Liver (tissue), 9 donors: Measurements from ENCODE around the gene CAMKV. TPM values are rescaled to one million over a fixed set of nuclear protein-coding genes. Genes with fewer than 3 reads are reported as not detected.

Experiments used
- DNase-seq: peaks from one replicate; pipeline ENCODE4 v3.0.0-alpha.2; 2017; ENCODE audit warnings: low spot score
- H3K27ac ChIP-seq, 2 donors: one replicate each; pipeline ENCODE4 v1.7.0; 2013; ENCODE audit warnings: inconsistent platforms in 2 of 2, low read length in 2 of 2, control low read depth in 1 of 2, low read depth in 1 of 2, mild to moderate bottlenecking in 1 of 2
- H3K27me3 ChIP-seq, 4 donors: one replicate each; pipeline versions ENCODE4 v1.6.1 to v1.7.0; 2013; ENCODE audit warnings: low read length in 3 of 4, inconsistent platforms in 1 of 4, mild to moderate bottlenecking in 1 of 4, moderate library complexity in 1 of 4; ENCODE audit not compliant: control insufficient read depth in 4 of 4, insufficient read depth in 4 of 4
- H3K36me3 ChIP-seq, 4 donors: one replicate each; pipeline versions ENCODE4 v1.6.1 to v1.7.0; 2013; ENCODE audit warnings: low read length in 3 of 4, mild to moderate bottlenecking in 3 of 4, low read depth in 1 of 4, moderate library complexity in 1 of 4; ENCODE audit not compliant: control insufficient read depth in 4 of 4, insufficient read depth in 3 of 4
- H3K4me1 ChIP-seq, 4 donors: one replicate each; pipeline versions ENCODE4 v1.6.1 to v1.7.0; 2013; ENCODE audit warnings: low read length in 3 of 4, mild to moderate bottlenecking in 3 of 4, moderate library complexity in 1 of 4; ENCODE audit not compliant: control insufficient read depth in 4 of 4, insufficient read depth in 4 of 4
- H3K4me3 ChIP-seq, 3 donors: one replicate each; pipeline versions ENCODE4 v1.6.1 to v1.7.0; 2013; ENCODE audit warnings: low read length in 3 of 3, control low read depth in 1 of 3, low read depth in 1 of 3, mild to moderate bottlenecking in 1 of 3
- H3K9ac ChIP-seq, 2 donors: one replicate each; pipeline ENCODE4 v1.7.0; 2013; ENCODE audit warnings: low read length in 2 of 2, mild to moderate bottlenecking in 2 of 2, moderate library complexity in 2 of 2, control low read depth in 1 of 2, low read depth in 1 of 2
- H3K9me3 ChIP-seq, 4 donors: one replicate each; pipeline versions ENCODE4 v1.6.1 to v1.7.0; 2013; ENCODE audit warnings: low read length in 3 of 4; ENCODE audit not compliant: control insufficient read depth in 4 of 4
- ATF3 ChIP-seq: IDR thresholded peaks from 2 replicates; pipeline ENCODE4 v1.6.1; 2016; ENCODE audit warnings: antibody characterized with exemption
- CTCF ChIP-seq: fragments of 150-350 bp; IDR thresholded peaks from 2 replicates; pipeline ENCODE4 v1.5.1; 2017; ENCODE audit warnings: improper control_type of control experiment, low read depth, low read length; ENCODE audit not compliant: missing input control
- EGR1 ChIP-seq, 2 donors: IDR thresholded peaks; 2 replicates each; pipeline ENCODE4 v1.6.1; 2016 to 2018; ENCODE audit warnings: antibody characterized with exemption in 2 of 2, low read depth in 2 of 2
- FOXA1 ChIP-seq: IDR thresholded peaks from 2 replicates; pipeline ENCODE4 v1.6.1; 2016; ENCODE audit warnings: antibody characterized with exemption
- FOXA2 ChIP-seq: IDR thresholded peaks from 2 replicates; pipeline ENCODE4 v1.6.1; 2016; ENCODE audit warnings: antibody characterized with exemption
- GABPA ChIP-seq, 2 donors: IDR thresholded peaks in 1 of 2; conservative IDR thresholded peaks in 1 of 2; 2 replicates each; pipeline ENCODE4 v1.6.1; 2016; ENCODE audit warnings: antibody characterized with exemption in 2 of 2, mild to moderate bottlenecking in 1 of 2, moderate library complexity in 1 of 2
- HNF4A ChIP-seq, 2 donors: conservative IDR thresholded peaks; 2 replicates each; pipeline ENCODE4 v1.6.1; 2016; ENCODE audit warnings: antibody characterized with exemption in 2 of 2, mild to moderate bottlenecking in 2 of 2
- HNF4G ChIP-seq: IDR thresholded peaks from 2 replicates; pipeline ENCODE4 v1.6.1; 2016; ENCODE audit warnings: antibody characterized with exemption
- JUND ChIP-seq, 2 donors: IDR thresholded peaks; 2 replicates each; pipeline ENCODE4 v1.6.1; 2016; ENCODE audit warnings: antibody characterized with exemption in 2 of 2
- MAX ChIP-seq: IDR thresholded peaks from 2 replicates; pipeline ENCODE4 v1.6.1; 2016; ENCODE audit warnings: antibody characterized with exemption
- NR2F2 ChIP-seq: IDR thresholded peaks from 2 replicates; pipeline ENCODE4 v1.6.1; 2016; ENCODE audit warnings: antibody characterized with exemption
- RAD21 ChIP-seq, 2 donors: IDR thresholded peaks; 2 replicates each; pipeline ENCODE4 v1.6.1; 2016; ENCODE audit warnings: antibody characterized with exemption in 2 of 2, mild to moderate bottlenecking in 2 of 2
- REST ChIP-seq: IDR thresholded peaks from 2 replicates; pipeline ENCODE4 v1.6.1; 2016; ENCODE audit warnings: antibody characterized with exemption, mild to moderate bottlenecking
- RXRA ChIP-seq, 2 donors: IDR thresholded peaks; 2 replicates each; pipeline ENCODE4 v1.6.1; 2017 to 2018; ENCODE audit warnings: antibody characterized with exemption in 2 of 2, mild to moderate bottlenecking in 1 of 2
- SP1 ChIP-seq: IDR thresholded peaks from 2 replicates; pipeline ENCODE4 v1.6.1; 2018; ENCODE audit warnings: antibody characterized with exemption, mild to moderate bottlenecking
- TAF1 ChIP-seq: conservative IDR thresholded peaks from 2 replicates; pipeline ENCODE4 v1.6.1; 2016; ENCODE audit warnings: antibody characterized with exemption, mild to moderate bottlenecking
- YY1 ChIP-seq: IDR thresholded peaks from 2 replicates; pipeline ENCODE4 v1.6.1; 2016; ENCODE audit warnings: antibody characterized with exemption, mild to moderate bottlenecking
- ZBTB33 ChIP-seq: IDR thresholded peaks from 2 replicates; pipeline ENCODE4 v1.6.1; 2016; ENCODE audit warnings: antibody characterized with exemption
- WGBS: extraction: QIAGEN DNeasy Blood & Tissue Kit; methylation state at CpG from one replicate; pipeline ENCODE4 v1.1.7; 2013; 5-methylcytosine and 5-hydroxymethylcytosine counted together
- polyA plus RNA-seq, 2 donors: library from polyadenylated mRNA; stranded (reverse) in 1 of 2; unstranded in 1 of 2; fragments of 200-250 nt in 1 of 2; fragments of >200 nt in 1 of 2; fragmentation: Nextera tagmentation in 1 of 2; extraction: Ambion mirVana in 1 of 2; gene quantifications; one replicate each; pipeline versions ENCODE4 v1.2.1 to v1.2.3, GENCODE V29; 2013 to 2015
- total RNA-seq, 2 donors: library from RNA; depleted of rRNA; stranded (reverse); fragments of >200 nt; gene quantifications; one replicate each; pipeline ENCODE4 v1.2.3, GENCODE V29; 2014
- donor health status: healthy.
- donor health status: healthy.
- donor health status: healthy.
- donor health status: healthy.
- donor health status: healthy.

The CAMKV gene
- total and polyA plus RNA-seq, 4 donors, result not detected

GRCh38 chr3:49841806-49842205, 27.9 kb downstream of the CAMKV start:
- WGBS, result 97% methylated on average over 7 of the region's 7 CpGs
- no peak overlapping the region for H3K9ac ChIP-seq
- no peak for DNase-seq

More at GRCh38 chr3:49841806-49842205, 27.9 kb downstream of the CAMKV start:
- H3K27me3 ChIP-seq, result no peaks in the 10 kb centered on the region
- TF ChIP-seq MAX (no peak), RAD21 (IDR thresholded peaks at IDR 0.05) (no peak), GABPA (IDR thresholded peaks at IDR 0.05 in 1 of 2, conservative IDR thresholded peaks at IDR 0.05 in 1 of 2) (no peak), JUND (IDR thresholded peaks at IDR 0.05) (no peak), ZBTB33 (no peak), HNF4G (no peak), ATF3 (no peak), FOXA1 (no peak), YY1 (no peak), SP1 (no peak), NR2F2 (no peak), REST (no peak), EGR1 (IDR thresholded peaks at IDR 0.05; ENCODE audit: low read depth in 2 of 2) (no peak), CTCF (no peak), HNF4A (conservative IDR thresholded peaks at IDR 0.05) (no peak), TAF1 (no peak), FOXA2 (no peak), RXRA (IDR thresholded peaks at IDR 0.05) (no peak)
- H3K36me3 ChIP-seq, result no peaks in the 10 kb centered on the region
- peaks cover 3 to 16% (median 12%) of the 10 kb centered on the region in 4 donors for H3K4me1 ChIP-seq
- H3K4me3 ChIP-seq, result no peak overlapping the region
- no peak overlapping the region for H3K27ac ChIP-seq
- H3K9me3 ChIP-seq, result no peaks in the 10 kb centered on the region
